ENCODE results near the gene MBNL2.
A peak's percentile ranks its signal among the peaks of the same experiment; 100 is the strongest.
"Not testable (repeated sequence)": the region's sequence is repeated elsewhere in the genome, so short reads cannot be mapped to it uniquely, and the experiment has no call there.

The MBNL2 gene, protein sequence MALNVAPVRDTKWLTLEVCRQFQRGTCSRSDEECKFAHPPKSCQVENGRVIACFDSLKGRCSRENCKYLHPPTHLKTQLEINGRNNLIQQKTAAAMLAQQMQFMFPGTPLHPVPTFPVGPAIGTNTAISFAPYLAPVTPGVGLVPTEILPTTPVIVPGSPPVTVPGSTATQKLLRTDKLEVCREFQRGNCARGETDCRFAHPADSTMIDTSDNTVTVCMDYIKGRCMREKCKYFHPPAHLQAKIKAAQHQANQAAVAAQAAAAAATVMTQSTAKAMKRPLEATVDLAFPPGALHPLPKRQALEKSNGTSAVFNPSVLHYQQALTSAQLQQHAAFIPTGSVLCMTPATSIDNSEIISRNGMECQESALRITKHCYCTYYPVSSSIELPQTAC

DNA sequence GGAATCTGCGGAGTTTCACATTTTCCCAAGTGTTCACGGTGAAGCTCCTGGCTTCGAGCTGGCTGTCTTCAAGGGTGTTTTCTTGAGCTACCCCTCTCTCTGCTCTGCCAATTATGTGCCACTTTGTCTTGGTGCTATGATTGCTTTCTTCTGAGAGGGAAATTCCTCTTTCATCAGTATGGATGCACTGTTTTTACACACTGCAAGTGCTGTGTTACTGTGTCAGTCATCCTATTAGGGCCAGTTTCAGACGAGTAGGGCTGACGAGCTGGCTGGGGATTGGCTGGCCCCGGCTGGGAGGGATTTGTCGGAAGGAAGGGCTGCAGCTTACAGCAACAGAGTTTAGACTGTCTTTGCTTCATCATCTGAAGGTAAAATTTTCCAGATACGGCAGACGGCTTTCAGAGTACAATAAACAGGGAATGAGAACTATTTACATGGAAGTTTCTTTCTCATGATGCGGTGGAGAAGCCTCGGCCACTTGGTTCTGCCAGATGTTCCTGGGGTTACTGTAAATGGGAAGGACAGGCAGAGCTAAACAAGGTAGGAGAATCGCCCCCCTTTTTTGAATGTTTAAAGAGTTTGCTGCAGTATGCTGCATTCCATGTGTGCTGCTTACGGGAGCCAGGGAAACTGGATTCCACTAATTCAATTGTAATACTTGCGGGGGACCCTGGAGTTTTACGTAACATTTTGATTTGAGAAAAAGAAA, at the start of gene MBNL2:
Gene MBNL2 (plus strand): TSS at position 345 of the 712 bp plus-strand sequence. CDS start 53,903 bp downstream, outside the sequence.
- peak; percentile 84 for DNase-seq

DNA sequence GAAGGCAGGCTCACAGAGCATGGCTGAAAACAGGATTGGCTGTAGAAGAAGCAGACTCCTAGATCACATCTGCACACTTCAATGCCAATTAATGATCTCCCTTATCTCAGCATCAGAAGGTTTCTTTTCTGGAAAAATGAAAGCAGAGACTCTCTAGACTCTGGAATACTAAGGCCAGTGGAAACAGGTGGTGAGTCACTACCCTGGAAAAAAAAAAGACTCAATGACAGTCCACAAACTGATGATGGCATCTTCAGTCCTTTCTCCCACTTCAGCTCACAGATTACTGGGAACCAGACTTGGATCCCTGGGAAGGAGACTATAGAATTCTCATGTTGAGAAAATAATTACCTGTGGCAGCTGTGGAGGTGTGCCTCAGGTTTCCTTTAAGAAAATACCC, 47.5 kb upstream of the MBNL2 start:
- no peak for DNase-seq

DNA sequence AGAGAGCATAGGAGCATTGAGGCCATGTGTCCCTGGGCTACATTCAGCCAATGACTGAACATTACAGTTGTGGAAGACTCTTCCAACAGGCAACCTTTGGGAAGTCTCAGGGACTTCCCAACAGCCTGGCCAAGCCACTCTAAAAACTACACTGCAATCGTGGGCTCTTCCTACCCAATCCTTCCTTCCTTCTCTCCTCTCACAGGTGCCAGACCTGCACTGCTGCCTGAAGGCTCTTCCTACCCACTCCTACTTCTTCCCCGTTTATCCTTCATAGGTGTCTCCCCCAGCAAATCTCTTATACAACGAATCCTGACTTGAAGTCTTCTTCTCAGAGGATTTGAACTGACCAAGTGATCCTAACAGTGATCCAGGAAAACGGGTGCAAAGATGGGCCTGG, 47.1 kb upstream of the MBNL2 start:
- DNase-seq, result no peak

DNA sequence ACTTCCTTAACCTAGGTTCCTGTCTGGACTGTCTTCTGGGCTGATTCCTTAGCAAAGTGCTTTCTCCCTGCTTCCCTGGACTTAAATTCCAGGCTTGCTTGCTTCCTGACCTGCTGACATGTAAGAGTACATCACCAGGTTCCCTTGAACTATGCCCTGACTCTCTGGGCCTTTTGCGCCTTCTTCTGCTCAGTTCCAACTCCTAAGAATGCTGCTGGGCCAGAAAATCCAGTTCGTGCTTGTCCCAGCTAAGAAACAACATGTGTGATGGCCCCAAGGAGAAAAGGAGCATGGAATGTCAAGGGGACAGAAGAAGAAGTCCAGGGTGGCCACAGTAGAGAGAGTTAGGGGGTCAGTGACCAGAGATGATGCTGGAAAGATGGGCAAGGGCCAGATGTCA, 42.6 kb upstream of the MBNL2 start:
- DNase-seq, result no peak

DNA sequence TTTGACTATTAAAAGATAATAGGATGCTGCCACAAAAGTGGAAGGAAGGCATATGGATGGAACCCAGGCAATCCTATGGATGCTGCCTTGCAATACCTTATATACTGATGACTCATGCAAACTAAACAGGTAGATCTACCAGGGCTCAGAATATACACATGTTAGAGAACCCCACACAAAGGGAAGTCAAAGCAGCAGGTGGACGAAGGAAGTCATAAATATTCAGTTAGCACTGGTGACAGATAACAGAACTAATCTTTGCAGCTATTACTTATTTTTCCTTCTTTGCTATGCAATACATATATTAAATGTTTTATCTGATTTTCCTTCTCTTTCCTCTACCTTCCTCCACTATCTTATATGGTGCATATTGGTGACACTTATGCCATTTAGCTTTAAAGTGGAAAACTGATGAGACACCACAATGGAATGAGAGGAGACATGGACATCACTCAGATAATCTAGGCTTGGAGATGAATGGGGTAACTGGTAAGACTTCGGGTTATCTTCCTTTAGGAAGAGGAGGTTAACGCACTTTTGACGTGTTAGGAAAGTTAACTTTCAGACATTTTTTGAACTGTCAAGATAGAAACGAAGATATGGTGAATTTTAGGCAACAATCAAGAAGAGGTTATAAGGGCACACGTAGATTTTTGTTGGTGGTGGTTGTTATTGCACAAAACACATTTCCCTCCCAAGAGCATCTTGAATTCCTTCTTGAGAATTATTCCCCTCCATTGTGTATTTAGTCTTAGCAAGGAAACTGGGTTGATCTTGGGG, 39.8 kb upstream of the MBNL2 start:
- no peak for DNase-seq

DNA sequence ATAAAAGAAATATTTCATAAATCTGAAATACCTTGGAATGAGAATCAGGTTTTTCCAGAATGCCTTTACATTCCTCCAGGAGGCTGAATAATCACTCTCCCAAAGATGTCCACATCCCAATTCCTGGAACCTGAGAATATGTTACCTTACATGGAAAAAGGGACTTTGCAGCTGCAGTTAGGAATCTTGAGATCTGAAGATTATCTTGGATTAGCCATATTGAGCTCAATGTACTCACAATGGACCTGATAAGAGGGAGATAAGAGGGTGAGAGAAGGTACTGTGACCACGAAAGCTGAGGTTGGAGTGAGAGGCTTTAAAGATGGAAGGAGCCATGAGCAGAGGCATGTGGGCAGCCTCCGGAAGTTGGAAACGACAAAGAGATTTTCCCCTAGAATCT, 36.8 kb upstream of the MBNL2 start:
- DNase-seq, result no peak

DNA sequence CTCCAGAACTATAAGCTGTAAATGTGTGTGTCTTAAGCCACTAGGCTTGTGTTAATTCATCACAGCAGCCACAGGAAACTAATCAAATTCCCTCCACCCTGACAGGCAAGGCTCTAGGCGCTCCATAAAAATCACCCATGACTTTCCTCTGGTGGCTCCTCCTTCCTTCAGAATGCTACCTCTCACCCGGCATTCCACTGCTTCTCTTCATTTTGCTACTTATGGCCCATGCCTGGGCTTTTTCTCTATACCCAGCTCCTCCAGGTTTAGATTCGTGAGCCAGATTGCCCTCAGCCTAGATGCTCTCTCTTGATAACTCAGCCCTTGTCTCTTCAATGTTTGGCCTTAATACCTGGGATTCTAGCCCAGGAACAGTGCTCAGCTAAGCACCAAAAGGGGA, 36.4 kb upstream of the MBNL2 start:
- DNase-seq, result no peak

DNA sequence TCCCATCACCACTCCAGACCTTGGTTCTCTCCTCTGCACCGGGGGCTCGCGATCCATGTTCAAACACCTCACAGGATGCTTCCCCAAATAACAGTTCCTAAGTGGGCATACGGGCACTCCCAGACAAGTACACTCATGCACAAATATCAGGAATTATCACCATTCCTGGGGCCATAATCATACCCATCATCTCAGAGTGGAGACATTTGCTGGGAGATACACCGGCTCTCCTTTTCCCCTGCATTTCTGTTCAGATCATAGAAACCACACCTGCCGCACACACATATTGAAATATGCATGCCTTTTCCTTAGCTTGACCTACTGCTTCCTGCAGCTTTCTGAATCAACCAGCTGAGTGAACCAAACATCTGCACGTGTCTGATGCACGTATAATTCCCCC, 33.9 kb upstream of the MBNL2 start:
- DNase-seq, result no peak

DNA sequence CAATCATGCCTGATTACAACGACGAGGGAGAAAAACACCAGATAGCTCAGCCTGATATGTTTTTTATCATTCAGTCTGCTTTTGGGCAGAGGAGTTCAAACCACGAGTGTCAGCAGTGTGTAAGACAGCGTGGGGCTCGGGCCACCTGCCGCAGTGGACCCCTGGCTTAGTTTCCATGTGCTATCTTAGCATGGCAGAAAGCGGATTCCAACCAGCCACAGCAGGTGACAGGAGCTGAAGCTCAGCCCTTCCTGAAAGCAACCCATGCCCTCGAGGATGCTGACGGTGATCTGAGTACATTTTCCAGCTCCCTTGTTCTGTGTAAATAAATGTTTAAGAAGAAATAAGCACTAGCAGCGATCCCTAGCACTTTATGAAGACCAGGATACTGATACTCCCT, 32.2 kb upstream of the MBNL2 start:
- DNase-seq, result peak; percentile 25

DNA sequence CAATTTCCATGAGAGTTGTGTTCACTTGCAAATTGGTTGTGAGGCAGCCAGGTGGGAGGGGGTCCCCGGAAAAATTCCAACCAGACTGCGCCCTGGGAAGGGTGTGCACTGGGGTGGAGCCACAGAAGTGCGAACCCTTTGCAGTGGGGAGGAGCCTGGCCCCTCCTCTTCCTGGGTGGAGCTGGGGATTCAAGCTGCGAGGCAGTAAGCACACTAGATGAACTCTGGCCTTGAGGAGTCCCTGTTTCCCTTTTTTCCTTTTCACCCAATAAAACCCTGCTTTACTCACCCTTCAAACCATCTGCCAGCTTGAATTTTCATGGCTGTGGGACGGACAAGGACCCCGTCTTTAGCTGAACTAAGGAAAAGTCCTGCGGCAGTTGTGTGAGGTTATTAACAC, 31.0 kb upstream of the MBNL2 start:
- DNase-seq, result no peak

DNA sequence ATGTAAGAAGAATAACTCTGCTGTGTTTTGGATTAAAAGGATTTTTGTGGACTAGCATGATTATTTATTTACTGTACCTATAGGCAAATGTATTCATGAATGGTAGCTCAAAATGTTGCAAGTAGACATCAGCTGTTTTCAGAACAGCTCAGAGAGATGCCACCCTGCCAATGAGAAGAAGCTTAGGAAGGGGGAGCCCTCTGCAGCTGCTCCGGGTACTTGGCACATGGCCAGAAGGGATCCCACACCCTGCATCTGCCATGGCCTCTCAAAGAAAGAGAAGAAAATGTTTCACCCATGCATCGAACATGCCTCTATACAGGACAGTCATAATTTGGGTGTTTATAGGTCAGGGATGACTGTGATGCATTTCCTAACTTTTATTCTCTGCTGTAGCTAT, 30.5 kb upstream of the MBNL2 start:
- peak; percentile 12 for DNase-seq

DNA sequence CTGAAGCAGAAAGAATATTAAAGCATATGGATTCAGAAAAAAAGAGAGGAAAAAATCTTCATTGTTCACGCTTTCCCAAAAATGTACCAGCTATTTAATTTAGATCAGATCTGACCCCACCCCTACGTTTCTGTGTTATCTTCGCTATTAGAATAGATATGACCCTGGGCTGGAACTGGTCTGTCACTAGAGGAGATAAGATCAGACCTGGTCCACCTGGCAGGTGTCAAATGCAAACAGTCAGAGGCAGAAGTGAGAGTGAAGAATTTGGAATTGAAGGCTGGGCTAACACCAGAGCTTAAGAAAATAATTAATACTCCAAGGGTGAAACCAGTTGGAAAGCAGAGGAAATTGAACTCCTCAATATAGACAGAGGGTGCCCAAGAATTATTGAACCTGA, 30.0 kb upstream of the MBNL2 start:
- no peak for DNase-seq

DNA sequence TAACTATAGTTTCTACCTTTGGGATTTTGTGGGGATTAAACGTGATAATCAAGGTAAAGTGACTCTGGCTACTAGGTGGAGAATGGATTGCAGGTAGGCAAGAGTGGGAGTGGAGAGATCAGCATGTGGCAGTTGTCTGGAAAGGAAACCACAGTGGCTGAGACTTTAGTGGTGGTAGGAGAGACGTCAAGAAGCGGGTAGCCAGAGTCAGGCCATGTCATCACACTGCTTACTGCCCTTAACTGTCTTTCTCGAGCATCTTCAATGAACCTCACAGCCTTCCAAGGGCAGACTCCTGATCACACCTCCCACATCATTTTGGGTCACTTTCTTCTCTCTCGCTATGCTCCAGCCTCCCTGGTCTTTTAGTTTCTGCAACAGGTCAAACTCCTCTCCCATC, 28.6 kb upstream of the MBNL2 start:
- no peak for DNase-seq

DNA sequence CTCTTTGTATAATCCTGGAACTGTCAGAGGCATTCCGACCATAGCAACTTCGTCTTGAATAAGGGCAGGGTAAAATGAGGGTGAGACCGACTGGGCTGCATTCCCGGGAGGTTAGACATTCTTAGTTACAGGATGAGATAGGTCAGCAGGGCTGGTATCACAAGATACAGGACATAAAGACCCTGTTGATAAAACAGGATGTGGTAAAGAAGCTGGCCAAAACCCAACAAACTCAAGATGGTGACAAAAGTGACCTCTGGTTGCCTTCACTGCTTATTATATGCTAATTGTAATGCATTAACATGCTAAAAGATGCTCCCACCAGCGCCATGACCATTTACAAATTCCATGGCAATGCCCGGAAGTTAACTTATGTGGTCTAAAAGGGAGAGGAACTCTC, 27.7 kb upstream of the MBNL2 start:
- no peak for DNase-seq

DNA sequence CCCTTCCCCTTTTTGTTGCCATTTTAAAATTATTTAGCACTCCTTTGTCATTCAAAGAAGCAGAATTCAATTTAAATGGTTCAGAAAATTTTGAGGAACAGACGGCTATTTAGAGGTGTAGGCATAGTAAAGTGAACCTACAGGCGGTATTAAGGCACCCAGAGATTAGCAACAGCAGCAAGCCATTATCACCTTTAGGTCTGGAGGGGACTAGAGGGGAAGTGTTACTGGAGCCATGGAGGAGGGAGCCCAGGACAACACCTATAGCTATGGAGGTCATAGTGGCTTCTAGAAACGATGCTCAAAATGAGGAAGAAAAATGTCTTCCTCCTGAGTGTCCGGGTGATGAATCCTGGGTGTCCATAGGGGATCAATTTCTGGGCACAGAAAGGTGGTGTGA, 25.8 kb upstream of the MBNL2 start:
- DNase-seq, result no peak

DNA sequence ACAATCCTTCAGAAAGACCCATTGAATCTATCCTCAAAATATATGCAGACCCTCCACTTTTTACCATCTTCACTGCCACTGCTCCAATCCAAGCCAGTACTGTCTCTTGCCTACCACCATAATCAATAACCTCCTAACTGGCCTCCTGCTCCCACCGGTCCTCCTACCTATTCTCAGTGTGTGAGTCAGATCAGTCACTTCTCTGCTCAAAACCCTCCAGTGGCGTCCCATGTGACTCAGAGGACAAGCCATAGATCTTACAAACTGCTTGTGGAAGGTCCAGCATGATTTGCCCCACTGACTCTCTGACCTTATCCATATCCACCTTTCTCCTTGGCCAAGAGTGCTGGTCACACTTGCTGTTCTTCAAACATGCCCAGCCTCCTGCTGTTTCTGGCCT, 23.4 kb upstream of the MBNL2 start:
- no peak for DNase-seq

DNA sequence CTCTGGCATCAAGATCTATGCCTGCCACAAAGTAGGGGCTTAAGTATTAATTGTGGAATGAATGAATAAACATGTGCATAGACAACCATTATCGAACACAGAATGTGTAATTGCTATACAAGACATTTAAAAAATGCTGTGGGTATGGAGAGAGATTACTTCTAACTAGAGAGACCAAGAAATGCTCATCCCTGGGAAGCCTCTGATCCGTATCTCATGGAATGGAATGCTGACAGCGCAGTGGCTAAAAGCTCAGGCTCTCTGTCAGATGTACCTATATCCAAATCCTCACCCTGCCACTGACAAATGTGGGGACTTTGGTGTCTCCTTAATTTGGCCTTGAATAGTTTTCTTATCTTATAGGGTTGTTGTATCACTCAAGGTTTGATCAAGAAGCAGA, 22.7 kb upstream of the MBNL2 start:
- no peak for DNase-seq

DNA sequence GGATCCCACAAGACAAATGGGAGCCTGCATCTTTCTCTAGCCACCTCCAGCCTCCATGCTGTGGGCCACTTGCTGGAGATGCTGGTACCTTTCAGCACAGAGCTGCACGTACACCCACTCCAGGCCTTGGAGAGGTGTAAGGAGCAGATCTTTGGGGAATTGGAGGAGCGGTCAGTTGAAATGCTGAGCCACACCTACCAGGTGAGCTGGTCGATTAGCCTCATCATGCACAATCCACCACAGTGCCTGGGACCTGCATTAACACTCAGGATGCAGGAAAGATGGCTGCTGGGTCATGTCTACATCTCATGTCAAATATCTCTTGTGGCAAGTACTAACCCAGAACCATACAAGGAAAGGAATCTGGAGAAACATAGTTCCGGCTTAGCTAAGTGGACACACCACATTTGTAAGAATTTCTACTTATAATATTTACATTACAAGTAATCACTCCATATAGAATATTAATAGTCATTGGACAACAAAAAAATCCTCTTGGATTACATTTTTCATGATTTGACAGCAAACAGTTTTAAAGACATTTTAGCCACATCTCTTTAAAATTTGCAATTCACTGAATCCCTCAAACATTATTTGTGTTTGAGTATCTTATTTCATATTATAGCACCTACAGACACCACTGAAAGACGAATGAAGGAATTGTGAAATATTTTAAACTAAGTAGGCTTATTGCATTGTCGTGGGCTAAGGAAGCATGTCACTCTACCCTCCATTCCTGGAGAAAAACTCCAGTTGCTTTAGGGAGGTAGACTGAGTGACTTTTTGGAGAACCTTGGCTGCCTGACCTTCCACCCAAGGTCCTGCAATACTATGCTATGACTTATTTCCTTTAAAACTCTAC, 21.8 kb upstream of the MBNL2 start:
- DNase-seq, result no peak

DNA sequence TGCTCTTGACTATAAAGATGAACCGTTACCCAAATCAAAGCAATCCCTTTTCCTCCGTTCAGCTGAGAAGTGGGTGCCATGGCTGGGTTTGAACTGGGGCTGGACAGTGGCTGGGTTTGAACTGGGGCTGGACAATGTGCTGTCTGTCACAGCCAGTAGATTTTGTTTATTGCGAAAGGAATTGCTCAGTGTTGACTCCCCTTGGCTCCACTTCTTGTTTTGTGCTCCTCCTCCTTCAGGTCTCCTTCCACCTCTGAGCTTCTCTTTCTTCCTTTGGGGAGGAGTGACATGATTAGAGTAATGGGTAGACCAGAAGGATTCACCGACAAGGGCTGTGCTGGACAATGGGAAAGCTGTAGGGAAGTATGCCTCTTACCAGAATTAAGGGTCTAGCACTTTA, 19.4 kb upstream of the MBNL2 start:
- DNase-seq, result no peak

DNA sequence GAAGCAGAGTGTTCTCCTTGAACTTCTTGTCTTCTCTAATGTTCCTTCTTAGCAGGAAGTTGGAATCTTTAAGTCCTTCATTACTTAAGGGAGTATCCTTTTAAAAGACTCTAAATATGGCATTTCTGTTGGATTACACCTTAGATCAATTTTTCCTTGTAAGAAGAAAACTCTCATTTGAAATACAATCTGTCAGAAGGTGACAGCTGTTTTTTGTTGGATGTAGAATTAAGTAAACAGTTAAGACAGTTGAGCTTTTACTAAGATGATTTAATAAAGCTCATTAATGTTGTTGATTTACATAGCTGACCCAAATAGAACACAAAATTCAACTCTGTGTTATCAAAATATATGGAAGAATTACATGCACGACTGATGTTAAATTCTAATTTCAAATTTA, 16.7 kb upstream of the MBNL2 start:
- DNase-seq, result no peak

DNA sequence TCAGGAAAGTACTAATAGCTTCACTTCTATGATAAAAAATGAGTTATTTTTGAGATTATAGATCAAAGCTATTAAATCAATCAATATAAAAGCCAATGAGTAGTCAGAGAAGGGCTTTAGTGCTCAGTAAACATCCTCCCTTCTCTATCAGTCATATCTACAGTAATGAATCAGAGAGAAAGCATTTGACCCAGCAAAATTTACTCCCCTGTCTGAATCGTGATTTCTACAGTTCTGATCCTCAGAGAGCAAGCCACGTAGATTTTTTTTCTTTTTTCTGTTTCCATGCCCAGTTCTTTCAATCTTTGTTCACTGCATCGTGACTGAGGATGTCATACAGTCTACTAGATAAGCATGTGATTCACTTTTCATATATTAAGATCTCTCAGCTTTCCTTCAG, 16.2 kb upstream of the MBNL2 start:
- no peak for DNase-seq

DNA sequence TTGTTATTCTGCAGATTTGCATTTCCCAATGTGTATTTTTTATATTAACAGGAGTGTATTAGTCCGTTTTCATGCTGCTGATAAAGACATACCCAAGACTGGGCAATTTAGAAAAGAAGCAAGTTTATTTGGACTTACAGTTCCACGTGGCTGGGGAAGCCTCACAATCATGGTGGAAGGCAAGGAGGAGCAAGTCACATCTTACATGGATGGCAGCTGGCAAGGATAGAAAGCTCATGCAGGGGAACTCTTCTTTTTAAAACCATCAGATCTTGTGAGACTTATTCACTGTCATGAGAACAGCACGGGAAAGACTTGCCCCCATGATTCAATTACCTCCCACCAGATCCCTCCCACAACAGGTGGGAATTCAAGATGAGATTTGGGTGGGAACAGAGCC, 14.9 kb upstream of the MBNL2 start:
- DNase-seq, result not testable (repeated sequence)

DNA sequence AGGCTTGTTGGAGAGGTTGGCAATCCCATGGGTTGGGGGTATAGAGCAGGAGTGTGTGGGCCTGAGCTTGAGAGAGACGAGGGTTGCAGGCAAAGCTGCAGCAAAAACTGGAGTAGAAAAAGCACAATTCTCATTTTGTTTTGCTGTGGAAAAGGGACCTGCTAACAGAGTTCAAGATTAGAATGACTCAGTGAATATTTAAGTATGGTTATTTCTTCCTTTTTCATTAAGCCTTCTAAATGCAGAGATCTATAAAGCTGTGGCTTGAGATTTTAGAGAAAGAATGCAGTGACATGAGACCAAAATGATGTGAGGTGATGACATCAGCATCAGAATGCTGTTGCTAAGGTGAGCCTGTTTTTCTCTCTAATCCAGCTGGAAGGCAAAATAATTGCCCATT, 10.8 kb upstream of the MBNL2 start:
- no peak for DNase-seq

Data from COR-L47 (cell line).